Type B pancreatic cell (in vitro differentiated cells): ENCODE measurements around the gene CHST8. TPM values are rescaled to one million over a fixed set of nuclear protein-coding genes. Genes with fewer than 3 reads are reported as not detected.
A peak's percentile ranks its signal among the peaks of the same experiment; 100 is the strongest.

Experiments
- DNase-seq: peaks from one replicate; pipeline ENCODE4 v3.0.0; 2021; ENCODE audit warnings: mixed read lengths; ENCODE audit not compliant: unreplicated experiment; ENCODE audit errors: extremely low spot score
- H3K27ac Mint-ChIP-seq: 2 replicates; pipeline ENCODE4 v1.8.0; 2021; ENCODE audit warnings: mild to moderate bottlenecking, mixed read lengths
- H3K27me3 Mint-ChIP-seq: 2 replicates; pipeline ENCODE4 v1.8.0; 2021; ENCODE audit warnings: mixed read lengths
- H3K36me3 Mint-ChIP-seq: 2 replicates; pipeline ENCODE4 v1.8.0; 2021; ENCODE audit warnings: mixed read lengths
- H3K4me1 Mint-ChIP-seq: one replicate; pipeline ENCODE4 v1.8.0; 2021; ENCODE audit warnings: mixed read lengths; ENCODE audit not compliant: unreplicated experiment
- H3K4me3 Mint-ChIP-seq: 2 replicates; pipeline ENCODE4 v1.8.0; 2021; ENCODE audit warnings: mild to moderate bottlenecking, mixed read lengths
- H3K9me3 Mint-ChIP-seq: 2 replicates; pipeline ENCODE4 v1.8.0; 2021; ENCODE audit warnings: mixed read lengths
- CTCF ChIP-seq: fragments of 200-600 bp; sonication (generic); conservative IDR thresholded peaks from 2 replicates; pipeline ENCODE4 v1.5.0; 2021; ENCODE audit warnings: antibody characterized with exemption, mild to moderate bottlenecking
- long read RNA-seq: library from polyadenylated mRNA; unstranded; transcript quantifications from one replicate; pipeline ENCODE4 v2.0.0, GENCODE V29; 2020
- total RNA-seq: library from RNA; stranded (reverse); gene quantifications from 2 replicates; pipeline ENCODE4 v1.2.1, GENCODE V29; 2021; ENCODE audit warnings: low replicate concordance

CHST8 gene
- total RNA-seq, result 5.7 and 10.8 TPM in 2 replicates
- long read RNA-seq, partial matches to known transcripts, result 0 of 1 reads
- long read RNA-seq, other reads (novel, unspliced or antisense), result 1 of 1 reads

DNA sequence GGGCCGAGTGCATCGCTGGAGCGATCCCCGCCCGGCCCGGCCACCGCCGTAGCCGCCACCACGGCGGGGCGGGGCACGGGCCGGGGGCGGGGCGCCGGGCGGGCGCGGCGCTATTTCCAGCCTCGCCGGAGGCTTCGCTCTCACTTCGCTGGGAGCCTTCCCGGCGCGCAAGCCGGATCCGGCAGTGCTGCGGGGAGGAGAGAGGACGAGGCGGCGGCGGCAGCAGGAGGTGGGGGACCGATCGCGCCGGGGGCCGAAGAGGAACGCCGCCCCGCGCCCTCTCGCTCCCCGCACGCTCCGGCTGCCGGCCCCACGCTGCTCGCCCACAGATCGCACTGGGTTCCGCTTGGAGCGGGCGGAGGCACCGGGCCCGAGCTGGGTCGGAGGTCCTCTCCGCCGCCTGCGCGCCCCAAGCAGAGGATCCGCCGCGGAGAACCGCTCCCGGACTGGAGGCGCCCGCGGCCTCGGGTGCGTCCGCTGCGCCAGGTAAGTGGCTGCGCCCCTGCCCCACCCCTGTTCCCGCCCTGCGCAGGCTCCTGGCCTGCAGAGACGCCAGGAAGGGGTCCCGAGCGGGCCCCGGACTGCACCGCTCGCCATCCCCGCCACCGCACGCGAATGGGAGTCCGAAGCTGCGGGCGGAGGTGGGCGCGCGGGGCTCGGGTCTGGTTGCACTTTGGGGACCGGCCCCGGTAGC, at the start of gene CHST8:
CHST8 (plus strand) TSS at position 143 of the 694 bp plus-strand sequence. CDS start 67,309 bp downstream, outside the sequence.
- Mint-ChIP-seq H3K27me3 (peaks cover 83% of the 10 kb centered on the region), H3K27ac (no peak within 1 kb of the TSS), H3K9me3 (no peaks in the 10 kb centered on the region), H3K36me3 (no peaks in the 10 kb centered on the region), H3K4me1 (peaks cover 8% of the 10 kb centered on the region), H3K4me3 (peak within 1 kb of the TSS; percentile 83)
- TF ChIP-seq CTCF, result no peak
- DNase-seq, result no peak

DNA sequence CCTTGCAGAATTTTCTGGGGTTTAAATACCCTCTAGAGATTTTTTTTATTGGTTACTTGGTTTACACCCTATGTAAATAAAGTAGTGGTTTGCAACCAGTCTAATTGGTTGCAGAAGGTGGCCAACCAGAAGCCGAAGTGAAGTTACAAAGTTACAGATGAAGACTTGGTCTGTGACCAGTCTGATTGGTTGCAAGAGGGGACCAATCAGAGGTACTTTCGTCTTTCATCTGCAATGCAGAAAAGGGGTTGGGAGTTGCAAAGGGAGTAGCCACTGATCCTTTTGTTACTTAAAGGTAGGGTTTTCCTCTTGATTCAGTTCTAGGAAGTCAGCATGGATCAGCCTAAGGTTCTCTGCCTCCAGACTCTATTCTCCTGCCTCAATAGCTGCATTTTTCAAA, 48.8 kb upstream of the CHST8 start:
- H3K9me3 Mint-ChIP-seq, result peaks cover 6% of the 10 kb centered on the region
- no peak overlapping the region for H3K27ac Mint-ChIP-seq
- no peak for DNase-seq
- no peaks in the 10 kb centered on the region for H3K36me3 Mint-ChIP-seq
- H3K4me1 Mint-ChIP-seq, result peaks cover 4% of the 10 kb centered on the region
- no peak for TF ChIP-seq CTCF
- peaks cover 43% of the 10 kb centered on the region for H3K27me3 Mint-ChIP-seq
- H3K4me3 Mint-ChIP-seq, result no peak overlapping the region

- H3K9me3 Mint-ChIP-seq, result peaks cover 6% of the 10 kb centered on the region
- H3K27ac Mint-ChIP-seq, result no peak overlapping the region
- DNase-seq, result no peak
- H3K4me3 Mint-ChIP-seq, result no peak overlapping the region
- peaks cover 29% of the 10 kb centered on the region for H3K27me3 Mint-ChIP-seq
- no peak for TF ChIP-seq CTCF
- H3K4me1 Mint-ChIP-seq, result peaks cover under 1% of the 10 kb centered on the region
- H3K36me3 Mint-ChIP-seq, result no peaks in the 10 kb centered on the region
These were observed 46.9 kb upstream of the CHST8 start for GRCh38 chr19:33574824-33575223.

DNA sequence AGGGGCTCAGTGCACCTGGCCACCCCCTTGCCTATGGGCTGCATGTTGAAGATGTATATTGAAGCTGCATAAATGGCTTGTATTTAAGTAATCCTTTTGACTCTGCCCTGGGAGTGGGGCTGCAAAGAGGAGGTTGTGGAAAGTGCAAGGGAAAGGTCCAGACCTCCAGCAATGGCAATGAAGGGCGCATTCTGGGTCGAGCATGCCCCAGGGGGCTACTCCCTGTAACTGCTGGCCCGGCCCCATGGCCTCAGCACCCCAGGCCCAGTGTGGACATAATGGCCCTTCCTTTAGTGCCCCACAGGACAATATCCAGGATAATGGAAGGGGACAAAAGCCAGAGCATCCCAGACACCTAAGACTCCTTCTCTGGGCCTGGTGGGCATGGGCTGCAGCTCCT, 43.1 kb upstream of the CHST8 start:
- no peaks in the 10 kb centered on the region for H3K36me3 Mint-ChIP-seq
- no peak overlapping the region for H3K27ac Mint-ChIP-seq
- no peak overlapping the region for H3K4me3 Mint-ChIP-seq
- peaks cover 6% of the 10 kb centered on the region for H3K9me3 Mint-ChIP-seq
- no peak for DNase-seq
- H3K27me3 Mint-ChIP-seq, result peaks cover 3% of the 10 kb centered on the region
- peaks cover 7% of the 10 kb centered on the region for H3K4me1 Mint-ChIP-seq
- TF ChIP-seq CTCF, result no peak

GRCh38 chr19:33580026-33580644, 41.6 kb upstream of the CHST8 start:
- Mint-ChIP-seq H3K27ac (peak overlapping the region; percentile 44), H3K36me3 (no peaks in the 10 kb centered on the region), H3K4me1 (peaks cover 7% of the 10 kb centered on the region), H3K27me3 (peaks cover 3% of the 10 kb centered on the region), H3K4me3 (peak overlapping the region; percentile 73), H3K9me3 (no peaks in the 10 kb centered on the region)
- DNase-seq, result no peak
- no peak for TF ChIP-seq CTCF
